Hematopoietic multipotent progenitor cell treated with erythropoietin and hydrocortisone succinate and interleukin-3 and kit ligand, for 15 days (in vitro differentiated cells): ENCODE measurements around the gene IL37.
A peak's percentile ranks its signal among the peaks of the same experiment; 100 is the strongest.
"Not testable (repeated sequence)": the region's sequence is repeated elsewhere in the genome, so short reads cannot be mapped to it uniquely, and the experiment has no call there.

Source experiments
- DNase-seq: peaks from one replicate; pipeline ENCODE4 v3.0.0-alpha.2; 2015; ENCODE audit warnings: low spot score

Gene IL37

DNA sequence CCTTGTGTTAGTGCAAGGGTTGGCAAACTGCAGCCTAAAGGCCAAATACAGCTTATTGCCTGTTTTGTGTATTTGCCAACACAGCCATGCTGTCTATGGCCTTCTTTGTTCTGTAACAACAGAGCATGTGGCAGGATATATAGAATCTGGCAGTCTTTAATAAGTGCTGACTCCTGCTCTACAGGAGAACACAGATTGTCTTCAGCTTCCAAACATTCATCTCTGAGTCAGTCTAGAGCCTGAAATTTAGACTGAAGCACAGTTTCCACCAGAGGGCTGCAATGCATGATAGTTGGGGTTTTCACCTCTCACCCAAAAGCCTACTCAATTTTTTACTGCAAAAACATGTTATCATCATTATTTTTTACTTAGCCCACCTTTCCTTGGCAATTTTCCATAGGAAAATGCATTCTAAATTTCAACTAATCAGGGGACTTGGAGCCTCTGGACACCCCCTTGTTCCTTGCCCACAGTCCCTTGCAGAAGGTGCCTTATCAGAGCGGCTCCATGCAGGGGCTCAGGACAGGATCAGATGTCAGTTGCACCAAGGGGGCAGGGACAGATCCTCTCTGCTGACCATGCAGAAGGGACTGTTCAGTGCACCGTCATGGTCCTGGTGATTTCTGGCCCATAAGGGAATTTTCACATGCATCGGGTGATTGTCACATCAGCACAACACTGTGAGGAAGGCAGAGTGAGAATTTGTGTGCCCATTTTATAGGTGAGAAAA, 12.4 kb downstream of the IL37 start:
- no peak for DNase-seq

DNA sequence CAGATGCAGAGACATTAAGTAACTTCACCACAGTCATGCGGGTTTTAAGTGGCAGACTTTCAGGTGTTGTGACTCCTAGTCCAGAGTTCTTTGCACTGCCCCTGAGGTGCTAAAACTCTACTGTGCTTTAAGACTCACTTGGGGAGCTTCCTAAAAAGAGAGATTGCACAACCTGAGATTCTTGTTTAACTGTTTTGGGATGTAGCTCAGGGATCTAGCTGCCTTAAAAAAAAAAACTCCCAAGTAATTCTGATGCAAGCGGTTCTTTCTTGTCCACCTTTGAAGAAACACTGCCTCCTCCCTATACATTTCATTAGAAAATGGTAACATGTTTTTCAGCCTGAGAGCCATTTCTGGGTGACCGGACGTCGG, 13.0 kb downstream of the IL37 start:
- DNase-seq = no peak

DNA sequence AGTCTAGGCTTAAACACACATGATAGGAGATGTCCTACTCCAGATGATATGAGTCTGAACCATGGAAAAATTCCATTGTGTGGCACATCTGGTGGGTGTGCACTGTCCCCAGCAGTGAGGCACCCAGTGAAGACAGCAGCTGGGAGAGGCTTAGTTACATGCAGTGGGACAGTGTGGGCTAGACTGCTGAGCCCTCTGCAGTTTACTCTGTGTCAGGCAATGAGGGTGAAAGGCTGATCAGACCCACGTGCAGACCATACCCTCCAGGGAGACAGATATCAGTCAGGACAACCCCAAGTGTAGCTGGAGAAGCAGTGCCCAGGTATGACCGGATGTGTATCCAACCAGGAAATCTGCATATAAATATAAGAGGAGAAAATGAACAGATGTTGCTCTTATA, 13.4 kb downstream of the IL37 start:
- no peak for DNase-seq

DNA sequence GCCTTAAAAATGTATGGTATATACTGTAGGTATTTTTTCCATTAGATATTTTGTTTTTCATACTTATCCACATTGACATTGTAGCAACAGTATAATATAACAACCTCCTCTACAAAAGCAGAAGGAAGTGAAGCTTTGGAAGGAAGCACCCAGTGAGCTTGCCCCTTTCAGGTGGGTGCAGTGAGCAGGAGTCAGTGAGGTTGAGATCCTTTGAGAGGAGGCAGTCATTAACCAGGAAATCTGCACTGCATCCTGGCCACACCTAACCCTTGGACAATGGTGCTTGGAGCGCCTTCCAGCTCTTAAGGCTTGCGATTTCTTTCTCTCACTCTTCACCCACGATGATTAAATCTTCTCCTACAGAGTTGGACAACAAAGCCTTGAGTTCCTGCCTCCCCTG, 13.9 kb downstream of the IL37 start:
- no peak for DNase-seq

DNA sequence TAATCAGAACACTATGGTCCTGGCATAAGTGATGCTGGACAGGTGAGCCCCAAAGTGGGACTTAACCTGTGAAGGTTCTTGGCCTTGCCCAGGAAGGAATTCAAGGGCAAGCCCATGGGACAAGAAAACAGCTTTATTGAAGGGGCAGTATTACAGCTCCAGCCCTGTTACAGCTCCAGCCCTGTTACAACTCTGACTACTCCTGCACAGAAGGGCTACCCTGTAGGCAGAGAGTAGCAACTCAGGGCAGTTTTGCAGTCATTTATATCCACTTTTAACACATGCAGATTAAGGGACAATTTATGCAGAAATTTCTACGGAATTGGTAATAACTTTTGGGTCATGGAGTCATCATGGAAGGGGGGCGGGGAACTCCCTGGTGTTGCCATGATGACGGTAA, 15.7 kb downstream of the IL37 start:
- no peak for DNase-seq

DNA sequence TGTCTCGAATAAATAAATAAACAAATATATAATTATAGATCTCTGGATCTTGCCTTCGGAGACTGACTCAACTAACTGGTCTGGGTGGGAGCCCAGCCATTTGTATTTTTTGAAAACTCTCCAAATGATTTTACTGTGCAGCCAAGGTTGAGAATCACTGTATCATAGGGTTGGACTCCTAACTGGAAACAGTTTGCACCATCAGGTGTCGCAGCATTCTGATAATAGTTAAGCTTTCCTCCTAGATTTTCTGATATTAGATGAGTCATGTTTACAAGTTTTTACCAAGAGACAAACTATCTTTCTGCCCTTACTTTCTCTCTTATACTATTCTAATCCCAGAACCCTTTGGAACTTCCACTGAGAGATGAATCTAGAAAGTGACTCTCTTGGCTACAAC, 16.8 kb downstream of the IL37 start:
- no peak for DNase-seq

DNA sequence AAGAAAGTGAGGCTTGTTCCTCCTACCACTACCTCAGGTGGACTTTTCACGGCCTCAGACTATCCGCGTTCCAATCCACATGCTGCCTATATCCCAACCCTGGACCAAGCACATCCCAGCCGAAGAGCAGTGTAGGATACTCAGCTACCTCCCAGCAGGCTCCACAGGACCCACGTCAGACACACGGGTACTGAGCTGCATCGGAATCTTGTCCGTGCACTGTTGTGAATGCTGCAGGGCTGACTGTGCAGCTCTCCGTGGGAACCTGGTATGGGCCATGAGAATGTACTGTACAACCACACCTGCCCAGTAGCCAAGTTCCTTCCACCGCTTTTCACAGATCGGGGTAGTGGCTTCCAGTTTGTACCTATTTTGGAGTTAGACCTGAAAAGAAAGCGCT, 22.3 kb downstream of the IL37 start:
- DNase-seq = no peak

DNA sequence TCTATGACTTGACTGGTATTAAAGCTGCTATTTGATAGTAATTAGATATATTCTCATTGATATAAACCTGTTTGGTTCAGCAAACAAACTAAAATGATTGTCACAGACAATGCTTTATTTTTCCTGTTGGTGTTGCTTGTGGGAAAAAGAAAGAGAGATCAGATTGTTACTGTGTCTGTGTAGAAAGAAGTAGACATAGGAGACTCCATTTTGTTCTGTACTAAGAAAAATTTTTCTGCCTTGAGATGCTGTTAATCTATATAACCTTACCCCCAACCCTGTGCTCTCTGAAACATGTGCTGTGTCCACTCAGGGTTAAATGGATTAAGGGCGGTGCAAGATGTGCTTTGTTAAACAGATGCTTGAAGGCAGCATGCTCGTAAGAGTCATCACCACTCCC, 23.2 kb downstream of the IL37 start:
- not testable (repeated sequence) for DNase-seq

DNA sequence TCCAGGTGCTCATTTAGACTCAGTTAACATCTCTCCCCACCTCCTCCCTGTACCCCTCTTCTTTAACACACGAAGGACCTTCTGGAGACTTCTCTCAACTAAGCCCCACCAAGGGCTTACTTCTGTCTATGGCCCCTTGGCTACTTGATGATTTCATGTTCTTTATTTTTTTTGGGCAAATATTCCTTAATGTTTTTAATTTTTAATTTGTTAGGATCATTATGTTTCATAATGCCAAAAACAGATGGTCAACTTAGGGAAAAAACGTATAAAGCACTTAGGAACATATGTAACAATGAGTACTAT, 25.9 kb downstream of the IL37 start:
- no peak for DNase-seq

DNA sequence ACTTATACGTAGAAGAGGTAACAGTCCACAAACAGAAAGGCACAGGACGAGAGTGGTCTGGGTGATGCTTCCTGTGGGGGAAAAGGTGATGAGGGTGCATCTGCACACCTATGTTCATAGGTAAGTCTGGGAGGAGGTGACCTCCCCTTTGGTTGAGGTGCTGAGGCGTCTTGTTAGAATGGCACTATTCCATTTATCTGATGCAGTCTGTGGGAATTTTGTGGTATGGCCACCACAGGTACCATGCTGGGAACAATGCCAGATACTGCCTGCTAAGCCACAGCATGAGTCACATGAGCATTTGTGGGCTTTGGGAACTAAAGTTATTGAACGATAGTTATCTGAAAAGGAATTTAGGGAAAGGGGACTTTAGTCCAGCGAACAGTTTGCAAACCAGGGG, 27.9 kb downstream of the IL37 start:
- DNase-seq = no peak

DNA sequence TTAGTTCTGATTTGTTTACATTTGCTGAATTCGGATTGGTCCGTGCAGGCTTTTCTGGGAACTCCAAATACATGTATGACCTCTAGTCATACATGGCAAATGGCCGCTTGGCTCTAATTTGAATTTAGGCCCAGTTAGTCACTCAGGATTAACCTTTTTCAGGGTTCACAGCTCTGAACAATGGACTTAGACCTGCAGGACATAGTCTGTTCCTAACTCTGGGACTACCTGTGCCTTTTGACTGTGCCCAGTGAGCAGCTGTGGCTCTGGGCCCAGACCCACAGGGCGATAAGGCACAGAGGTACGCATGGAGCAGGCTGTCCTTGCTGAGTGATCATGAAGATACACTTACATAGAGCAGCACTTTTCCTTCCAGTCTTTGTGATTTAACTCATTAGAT, 28.5 kb downstream of the IL37 start:
- DNase-seq = no peak

DNA sequence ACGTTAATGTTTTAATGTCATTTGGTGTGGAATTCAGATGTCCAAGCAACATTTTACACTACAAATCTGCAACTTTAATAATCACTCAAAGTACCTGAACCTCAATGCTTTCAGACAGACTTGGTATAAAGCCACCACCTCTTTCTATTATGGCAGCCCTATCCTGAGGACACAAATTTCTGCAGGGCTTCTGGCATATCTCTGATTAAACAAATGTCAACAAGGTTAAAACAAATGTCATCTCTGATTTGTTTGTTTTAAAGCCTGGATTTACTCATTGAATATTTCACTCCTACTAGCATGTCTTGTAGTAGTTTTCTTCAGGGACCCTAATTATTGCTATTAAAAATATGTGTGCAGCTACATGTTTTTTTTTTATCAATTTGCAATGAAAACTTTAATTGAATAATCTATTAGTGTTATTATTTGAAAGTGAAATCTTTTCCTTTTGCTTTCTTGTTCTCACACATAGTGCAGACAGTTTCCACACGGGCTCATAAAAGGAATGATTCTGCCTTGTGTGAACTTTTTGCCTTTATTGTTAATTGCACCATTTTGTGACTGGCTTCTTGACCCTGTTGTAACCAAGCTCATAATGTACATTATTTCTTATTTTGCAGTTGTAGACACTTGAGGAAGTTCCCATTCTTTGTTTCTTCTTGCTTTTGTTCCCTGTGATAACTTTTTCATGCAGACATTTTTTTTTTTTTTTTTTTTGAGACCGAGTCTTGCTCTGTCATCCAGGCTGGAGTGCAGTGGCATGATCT, 30.1 kb downstream of the IL37 start:
- no peak for DNase-seq

DNA sequence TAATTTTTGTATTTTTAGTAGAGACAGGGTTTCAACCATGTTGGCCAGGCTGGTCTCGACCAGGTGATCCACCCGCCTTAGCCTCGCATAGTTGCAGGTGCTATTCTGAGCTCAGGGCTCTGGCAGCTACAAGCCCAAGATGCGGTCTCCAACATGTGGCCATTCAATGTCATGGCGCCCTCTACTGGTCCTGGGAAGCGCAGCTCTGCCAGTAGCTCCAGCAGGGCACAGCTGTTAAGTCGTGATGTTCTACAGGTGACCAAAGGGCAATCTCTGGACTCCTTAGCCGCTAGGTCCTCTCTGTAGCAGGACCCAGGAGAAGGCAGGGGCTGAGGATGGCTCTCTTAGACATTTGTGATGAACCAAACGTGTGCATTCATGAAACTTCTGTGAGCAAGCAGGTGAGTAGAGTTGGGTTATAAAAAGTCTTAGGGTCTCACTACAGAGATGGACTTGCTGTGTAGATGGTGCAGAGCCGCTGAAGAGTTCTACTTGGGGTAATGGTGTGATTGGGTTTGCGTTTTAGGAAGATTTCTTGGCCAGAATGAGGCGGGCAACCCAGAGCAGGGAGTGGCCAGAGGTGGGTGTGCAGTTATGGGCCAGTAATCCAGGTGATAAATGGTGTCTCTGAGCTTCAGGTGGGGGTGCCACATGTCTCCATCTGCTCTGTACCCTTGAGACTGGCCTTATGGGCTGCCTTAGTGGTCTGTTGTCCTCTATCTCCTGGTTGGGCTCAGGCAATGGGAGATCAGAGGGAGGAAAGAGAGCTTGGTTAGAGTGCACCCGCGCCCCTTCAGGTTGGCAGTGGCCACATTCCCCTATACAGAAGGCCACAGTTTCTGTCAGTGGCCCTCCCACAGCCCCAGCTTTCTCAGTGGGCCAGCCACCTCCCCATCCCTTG, 31.0 kb downstream of the IL37 start:
- peak; percentile 58 for DNase-seq

DNA sequence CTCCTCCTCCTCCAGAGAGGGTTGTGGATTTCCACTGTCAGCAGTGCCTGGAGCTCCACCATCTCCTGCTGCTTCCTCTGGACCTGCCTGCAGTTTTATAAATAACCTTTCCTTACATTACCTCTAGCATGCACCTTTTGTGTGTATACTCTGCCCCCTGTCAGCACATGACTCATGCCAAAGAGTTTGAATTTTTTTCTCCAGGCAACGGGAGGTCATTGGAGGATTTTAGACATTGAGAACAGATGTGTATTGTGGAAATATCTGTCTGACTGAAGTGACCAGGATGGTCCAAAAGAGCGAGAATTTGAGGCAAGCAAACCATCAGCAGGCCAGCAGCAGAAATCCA, 31.7 kb downstream of the IL37 start:
- no peak for DNase-seq

DNA sequence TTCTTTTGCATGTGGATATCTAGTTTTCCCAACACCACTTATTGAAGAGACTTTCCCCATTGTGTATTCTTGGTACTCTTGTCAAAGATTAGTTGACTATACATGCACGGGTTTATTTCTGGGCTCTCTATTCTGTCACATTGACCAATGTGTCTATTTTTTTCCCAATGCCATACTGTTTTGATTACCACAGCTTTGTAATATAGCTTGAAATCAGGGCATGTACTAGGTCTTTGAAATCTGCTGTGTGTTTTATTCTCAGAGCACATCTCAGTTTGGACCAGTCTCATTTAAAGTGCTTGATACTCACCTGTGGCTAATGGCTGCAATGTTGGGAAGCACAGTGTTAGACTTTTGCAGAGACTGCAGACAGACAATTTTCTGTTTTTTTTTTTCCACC, 34.0 kb downstream of the IL37 start:
- no peak for DNase-seq

DNA sequence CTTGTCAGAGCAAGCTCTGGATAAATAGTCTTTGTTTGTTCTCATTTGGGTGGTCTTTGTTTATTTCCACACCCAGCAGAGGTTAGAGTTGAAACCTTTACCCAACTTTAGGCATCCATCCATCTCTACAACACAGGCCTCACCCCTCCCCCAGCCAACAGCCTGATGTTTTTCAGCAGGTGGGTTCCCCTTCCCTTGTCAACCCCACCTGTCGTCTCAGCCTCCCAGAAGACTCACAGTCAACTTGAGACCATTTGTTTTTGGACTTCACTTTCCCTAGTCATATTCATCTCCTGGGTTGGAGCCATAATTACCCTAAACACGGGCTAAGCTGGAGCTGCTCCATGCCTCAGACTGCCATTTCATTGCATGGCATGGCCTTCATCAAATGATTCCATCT, 35.1 kb downstream of the IL37 start:
- no peak for DNase-seq

DNA sequence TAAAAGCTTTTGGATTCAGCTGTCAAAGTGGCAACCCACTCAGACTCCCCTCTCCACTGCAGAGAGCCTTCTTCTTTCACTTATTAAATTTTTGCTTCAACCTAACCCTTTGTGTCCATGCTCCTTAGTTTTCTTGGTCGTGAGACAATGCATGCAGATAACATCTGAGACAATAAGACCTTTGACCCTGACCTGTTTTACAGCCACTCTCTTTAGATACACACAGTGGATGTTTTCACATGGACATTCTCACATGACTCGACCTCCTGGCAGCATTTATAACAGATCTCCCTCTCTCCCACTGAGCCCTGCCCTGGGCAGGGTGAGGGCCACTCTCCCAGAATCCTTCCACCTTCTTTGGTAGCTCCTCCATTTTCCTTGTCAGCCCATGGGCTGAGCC, 36.4 kb downstream of the IL37 start:
- DNase-seq = no peak

DNA sequence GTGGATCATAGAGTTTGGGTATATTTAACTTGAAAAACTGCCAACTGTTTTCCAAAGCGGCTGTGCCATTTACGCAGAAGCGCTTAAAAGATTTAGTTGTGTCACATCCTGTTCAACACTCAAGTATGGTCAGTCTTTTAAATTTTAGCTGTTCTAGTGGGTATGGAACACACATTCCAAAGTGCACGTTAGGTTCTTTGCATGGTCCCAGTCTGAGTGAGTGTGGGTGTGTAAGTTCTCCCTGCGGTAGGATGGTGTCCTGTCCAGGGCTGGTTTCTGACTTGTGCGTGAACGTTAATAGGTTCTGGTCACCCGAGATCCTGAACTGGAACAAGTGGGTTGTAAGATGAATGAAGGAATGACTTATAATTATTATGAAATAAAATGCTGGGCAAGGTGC, 38.5 kb downstream of the IL37 start:
- DNase-seq = no peak

DNA sequence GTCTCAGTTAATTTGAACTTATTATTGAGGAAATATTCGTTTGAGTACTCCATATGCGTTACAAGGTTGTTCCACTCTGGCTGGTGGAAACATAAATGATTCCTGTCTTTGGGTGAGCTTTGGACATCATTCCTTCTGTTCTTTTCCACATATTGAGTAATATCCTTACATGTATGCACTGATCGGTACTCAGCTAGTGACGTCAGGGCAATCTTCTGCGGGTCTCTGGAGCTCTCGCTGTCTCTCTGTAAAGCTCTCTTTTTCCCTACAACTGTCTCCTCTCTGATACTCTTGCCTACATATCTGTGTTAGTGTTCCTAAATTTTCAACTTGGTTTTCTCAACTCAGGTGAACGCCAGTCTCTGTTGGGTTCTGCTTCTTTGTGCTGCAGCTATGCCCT, 43.4 kb downstream of the IL37 start:
- no peak for DNase-seq

DNA sequence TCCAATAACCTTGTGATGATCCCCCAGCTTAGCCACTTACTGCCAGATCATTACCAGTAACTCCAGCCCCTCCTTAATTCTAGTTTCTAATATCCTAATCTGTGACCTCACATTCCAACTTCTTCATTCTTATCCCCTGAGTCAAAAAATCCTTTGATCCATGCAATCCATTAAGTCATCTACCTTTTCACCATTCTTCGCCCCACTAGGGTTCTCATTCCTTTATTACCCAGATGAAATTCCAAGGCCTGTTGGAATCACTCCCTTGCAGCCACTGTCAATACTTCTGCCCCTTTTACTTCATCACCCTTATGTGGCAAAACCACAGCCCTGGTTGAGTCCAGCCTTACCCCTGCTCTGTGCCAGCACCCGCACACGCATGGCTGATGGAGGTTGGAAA, 46.5 kb downstream of the IL37 start:
- DNase-seq = no peak

DNA sequence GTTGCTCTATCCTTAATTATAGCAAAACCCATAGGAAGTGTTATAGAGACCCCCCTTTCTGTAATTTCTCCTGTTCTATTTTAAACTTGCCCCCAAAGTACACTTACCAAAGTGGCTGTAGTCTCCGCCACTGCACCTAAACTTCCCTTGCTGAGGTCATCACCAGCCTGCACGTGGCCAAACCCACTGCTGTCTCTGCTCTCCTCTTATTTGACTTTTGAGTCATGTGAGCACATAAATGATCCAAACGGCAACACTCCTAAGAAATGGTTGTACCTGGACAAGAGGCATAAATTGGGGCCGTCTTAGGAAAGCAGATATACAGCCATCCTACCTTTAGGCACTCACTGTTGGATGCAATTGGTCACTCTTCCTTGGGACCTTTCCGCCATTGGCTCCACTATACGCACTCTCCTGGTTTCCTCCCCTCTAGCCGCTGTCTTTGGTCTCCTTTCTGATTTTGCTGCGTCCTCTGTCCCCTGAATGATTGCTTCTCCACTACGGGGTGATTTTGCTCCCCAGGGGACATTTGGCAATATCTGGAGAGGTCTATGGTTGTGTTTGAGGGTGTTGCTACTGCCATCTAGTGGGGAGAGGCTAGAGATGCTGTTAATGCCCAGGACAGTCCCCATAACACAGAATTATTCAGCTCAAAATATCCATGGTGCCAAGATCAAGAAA, 47.6 kb downstream of the IL37 start:
- DNase-seq = peak; percentile 56

DNA sequence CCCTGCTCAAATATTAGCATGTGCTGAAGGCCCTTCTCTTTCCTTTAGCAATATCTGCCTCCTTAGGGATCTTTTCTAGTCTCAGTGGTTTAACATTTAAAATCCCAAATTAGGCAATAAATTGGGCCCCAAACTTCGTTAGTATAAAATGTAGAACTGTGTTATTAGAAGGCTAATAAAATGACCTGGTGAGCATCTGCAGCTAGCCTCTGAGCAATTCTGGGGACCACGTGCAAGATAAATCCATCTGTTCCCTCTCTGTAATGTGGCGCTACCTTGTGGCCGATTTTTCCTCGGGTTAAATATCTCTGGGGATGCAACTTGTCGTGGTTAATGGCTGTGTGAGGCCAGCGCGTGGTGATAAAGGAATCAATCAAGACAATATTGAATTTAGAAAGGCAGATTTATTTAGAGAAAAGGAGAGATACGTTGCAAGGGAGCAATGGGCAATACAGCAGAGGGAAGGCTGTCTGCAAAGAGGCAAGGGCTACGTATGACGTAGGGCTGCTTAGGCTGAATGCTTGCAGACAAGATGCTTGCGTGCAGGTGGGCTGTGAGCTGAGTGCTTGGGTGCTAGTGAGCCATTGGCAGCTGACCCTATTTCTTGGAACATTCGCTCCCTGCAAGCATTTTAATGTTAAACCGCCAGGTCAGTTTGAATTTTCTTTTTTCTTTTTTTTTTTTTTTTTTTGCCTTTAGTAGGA, 48.3 kb downstream of the IL37 start:
- no peak for DNase-seq
